A549 (cell line): Measurements from ENCODE around the gene ADAM19. TPM values are rescaled to one million over a fixed set of nuclear protein-coding genes. Genes with fewer than 3 reads are reported as not detected.

Experiments
- ATAC-seq, 2 experiments: fragments of 200-7000 bp in 1 of 2; fragments of >200 bp in 1 of 2; cut with Nextera tagmentation in 1 of 2; cut with Tn5 transposase in 1 of 2; 3 replicates each; pipeline versions ENCODE4 v1.8.0 to v1.9.1; 2018 to 2020; ENCODE audit warnings: mild to moderate bottlenecking in 1 of 2, moderate library complexity in 1 of 2
- CTCF ChIA-PET: fragments of 300-600 bp; sonication (Branson Sonifier 250); formaldehyde crosslinking; extraction: SDS; loops from one replicate; lab custom pipeline; 2021; ENCODE audit warnings: antibody characterized with exemption, inconsistent platforms; lab: Yijun Ruan, JAX
- POLR2A ChIA-PET: fragments of 350-600 bp; formaldehyde crosslinking; extraction: SDS; loops from one replicate; lab custom pipeline; 2021; ENCODE audit warnings: antibody characterized with exemption, inconsistent platforms; lab: Yijun Ruan, JAX
- DNase-seq, 2 experiments: peaks; one replicate each; pipeline versions ENCODE4 v3.0.0 to v3.0.0-alpha.2; 2011 to 2016; ENCODE audit warnings: low read depth in 1 of 2, low spot score in 1 of 2
- FAIRE-seq: peaks from 2 replicates; lab custom pipeline; 2011; peaks lifted over from hg19 to GRCh38; lab: Jason Lieb, UNC
- H3K27ac ChIP-seq, 2 experiments: fragments of >200 bp; sonication (Bioruptor Twin); formaldehyde crosslinking; 3 replicates each; pipeline ENCODE4 v1.5.1; 2016 to 2017
- H3K4me1 ChIP-seq: fragments of >200 bp; sonication (Bioruptor Twin); formaldehyde crosslinking; 3 replicates; pipeline ENCODE4 v1.6.1; 2016
- H3K4me2 ChIP-seq: fragments of >200 bp; sonication (Bioruptor Twin); formaldehyde crosslinking; 3 replicates; pipeline ENCODE4 v1.6.1; 2016
- H3K4me3 ChIP-seq: fragments of >200 bp; sonication (Bioruptor Twin); formaldehyde crosslinking; 3 replicates; pipeline ENCODE4 v1.5.1; 2016
- H3K9me3 ChIP-seq: fragments of >200 bp; sonication (Bioruptor Twin); formaldehyde crosslinking; 3 replicates; pipeline ENCODE4 v1.6.1; 2016
- CBX8 ChIP-seq: fragments of 200-600 bp; sonication (generic); IDR thresholded peaks from 2 replicates; pipeline ENCODE4 v1.6.1; 2016
- CEBPB ChIP-seq, 2 experiments: fragments of >200 bp in 1 of 2; sonication (Bioruptor Twin) in 1 of 2; formaldehyde crosslinking in 1 of 2; IDR thresholded peaks; 2 replicates each; pipeline ENCODE4 v1.6.1; 2012 to 2016
- CHD2 ChIP-seq: fragments of 150-350 bp; IDR thresholded peaks from 2 replicates; pipeline ENCODE4 v1.6.1; 2014; ENCODE audit warnings: low read length; ENCODE audit not compliant: partially characterized antibody
- CHD4 ChIP-seq: fragments of 200-600 bp; sonication (generic); IDR thresholded peaks from 2 replicates; pipeline ENCODE4 v1.6.1; 2016; ENCODE audit warnings: antibody characterized with exemption, mild to moderate bottlenecking, borderline replicate concordance
- EP300 ChIP-seq, 2 experiments: fragments of >200 bp; sonication (Bioruptor Twin); formaldehyde crosslinking; IDR thresholded peaks; 2 replicates in 1 of 2; 3 replicates in 1 of 2; pipeline ENCODE4 v1.6.1; 2016 to 2017
- FOSL2 ChIP-seq, 2 experiments: fragments of 450-650 bp in 1 of 2; fragments of >200 bp in 1 of 2; sonication (Bioruptor Twin) in 1 of 2; formaldehyde crosslinking; IDR thresholded peaks; 2 replicates each; pipeline versions ENCODE4 v1.5.0 to v1.6.1; 2016 to 2020; ENCODE audit warnings: mild to moderate bottlenecking in 1 of 2, moderate library complexity in 1 of 2
- FOXS1 ChIP-seq: fragments of 250-450 bp; sonication (Bioruptor Pico); IDR thresholded peaks from 2 replicates; pipeline ENCODE4 v1.5.0; 2020; ENCODE audit warnings: mild to moderate bottlenecking, moderate library complexity
- HEYL ChIP-seq: fragments of 250-450 bp; sonication (Bioruptor Pico); IDR thresholded peaks from 2 replicates; pipeline ENCODE4 v1.8.0; 2021; ENCODE audit warnings: mild to moderate bottlenecking, moderate library complexity
- JUNB ChIP-seq: fragments of >200 bp; sonication (Bioruptor Twin); formaldehyde crosslinking; IDR thresholded peaks from 2 replicates; pipeline ENCODE4 v1.6.1; 2016
- KDM5A ChIP-seq: fragments of 200-600 bp; sonication (generic); IDR thresholded peaks from 2 replicates; pipeline ENCODE4 v1.6.1; 2016; ENCODE audit warnings: antibody characterized with exemption, mild to moderate bottlenecking
- MYC ChIP-seq: IDR thresholded peaks from 2 replicates; pipeline ENCODE4 v1.6.1; 2012; ENCODE audit warnings: mild to moderate bottlenecking, inconsistent platforms, low read length, improper control_type of control experiment, borderline replicate concordance
- PHF8 ChIP-seq: fragments of 200-600 bp; sonication (generic); IDR thresholded peaks from 2 replicates; pipeline ENCODE4 v1.6.1; 2016; ENCODE audit warnings: low read depth, mild to moderate bottlenecking, antibody characterized with exemption, moderate library complexity, borderline replicate concordance
- RAD21 ChIP-seq, 2 experiments: fragments of >200 bp in 1 of 2; sonication (Bioruptor Twin) in 1 of 2; formaldehyde crosslinking in 1 of 2; IDR thresholded peaks in 1 of 2; conservative IDR thresholded peaks in 1 of 2; 2 replicates in 1 of 2; 3 replicates in 1 of 2; pipeline ENCODE4 v1.6.1; 2012 to 2018; ENCODE audit warnings: inconsistent platforms in 1 of 2
- TFCP2L1 ChIP-seq: fragments of 250-450 bp; sonication (Bioruptor Pico); IDR thresholded peaks from 2 replicates; pipeline ENCODE4 v1.5.0; 2021; ENCODE audit warnings: mild to moderate bottlenecking
- ZC3H11A ChIP-seq: fragments of 450-650 bp; IDR thresholded peaks from 2 replicates; pipeline ENCODE4 v1.6.1; 2014; ENCODE audit warnings: antibody characterized with exemption, mild to moderate bottlenecking
- WGBS: methylation state at CpG from one replicate; pipeline ENCODE4 v1.1.6; 2017; ENCODE audit errors: missing lambda C conversion rate; 5-methylcytosine and 5-hydroxymethylcytosine counted together
- polyA plus RNA-seq, 4 experiments: library from polyadenylated mRNA; depleted of rRNA in 3 of 4; stranded (reverse); fragments of >200 nt; fragmentation: RNase III in 1 of 4; extraction: RNeasy Plus Mini Kit Qiagen cat#74134 plus additional on column Dnase treatment in 1 of 4; gene quantifications; 2 replicates in 3 of 4; 3 replicates in 1 of 4; pipeline ENCODE4 v1.2.3, GENCODE V29; 2011 to 2017
- TF ChIP-seq, protein P1 (sequence below): fragments of >200 bp; sonication (Bioruptor Twin); formaldehyde crosslinking; IDR thresholded peaks from 2 replicates; pipeline ENCODE4 v1.6.1; 2016
- TF ChIP-seq, protein P2 (sequence below): IDR thresholded peaks from 2 replicates; pipeline ENCODE4 v1.6.1; 2012
- TF ChIP-seq, protein P3 (sequence below): fragments of >200 bp; sonication (Bioruptor Twin); formaldehyde crosslinking; IDR thresholded peaks from 3 replicates; pipeline ENCODE4 v1.6.1; 2016

Gene ADAM19
- polyA plus RNA-seq, 2 of the 4 experiments (the other 2 are of a cell fraction), result 7.7 to 15.2 TPM

DNA sequence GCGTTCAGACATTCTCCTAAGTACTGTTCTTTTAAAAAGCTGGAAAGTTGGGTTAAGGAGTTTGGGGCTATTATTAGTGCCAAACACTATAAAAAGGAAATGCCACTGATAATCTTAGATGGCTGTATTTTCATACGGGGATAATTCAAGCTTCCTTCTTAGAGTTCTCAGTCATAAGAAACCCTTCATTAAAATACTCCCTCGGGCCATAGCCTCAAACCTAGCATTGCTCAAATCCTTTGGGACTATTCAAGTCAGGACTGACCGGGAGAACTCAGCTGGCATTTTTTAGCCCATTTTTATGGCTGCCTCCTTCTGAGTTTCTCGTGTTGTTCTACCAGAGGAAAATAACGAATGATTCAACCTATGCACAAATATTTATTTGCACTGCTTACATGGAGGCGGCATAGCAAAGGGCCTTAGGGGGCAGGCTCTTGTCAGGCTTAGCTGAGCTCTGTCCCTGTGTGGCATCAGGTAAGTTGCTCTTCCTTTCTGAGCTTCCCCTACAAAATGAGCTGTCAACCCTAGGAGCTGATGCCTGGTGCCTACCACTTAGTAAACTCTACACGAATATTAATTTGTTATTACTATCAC, 33.5 kb upstream of the ADAM19 start:
- 51% methylated on average over 8 of the region's 8 CpGs for WGBS
- Histone ChIP-seq H3K27ac (peak overlapping the region in 1 of 2 experiments; percentile 36; a peak in 2 of 6 replicates), H3K4me2 (no peak overlapping the region), H3K9me3 (no peaks in the 10 kb centered on the region), H3K4me3 (no peak overlapping the region), H3K4me1 (peaks cover 28% of the 10 kb centered on the region)
- FAIRE-seq, result no peak
- ChIA-PET CTCF (interaction anchor here (0.6 to 1.6 kb wide), 4 partner anchors 81 to 1532 kb away, joined by 3 to 4 read pairs (median 3); no protein-coding TSS in a partner anchor), POLR2A (no interaction called here)
- no peak for ATAC-seq
- no peak for TF ChIP-seq MYC
- TF ChIP-seq, protein P1, sequence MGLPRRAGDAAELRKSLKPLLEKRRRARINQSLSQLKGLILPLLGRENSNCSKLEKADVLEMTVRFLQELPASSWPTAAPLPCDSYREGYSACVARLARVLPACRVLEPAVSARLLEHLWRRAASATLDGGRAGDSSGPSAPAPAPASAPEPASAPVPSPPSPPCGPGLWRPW, result no peak
- TF ChIP-seq, protein P2, sequence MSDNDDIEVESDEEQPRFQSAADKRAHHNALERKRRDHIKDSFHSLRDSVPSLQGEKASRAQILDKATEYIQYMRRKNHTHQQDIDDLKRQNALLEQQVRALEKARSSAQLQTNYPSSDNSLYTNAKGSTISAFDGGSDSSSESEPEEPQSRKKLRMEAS, result no peak
- TF ChIP-seq FOXS1 (CRISPR knock-in tag), result no peak
- TF ChIP-seq JUNB, result no peak
- TF ChIP-seq TFCP2L1 (CRISPR knock-in tag), result no peak
- TF ChIP-seq ZC3H11A, result no peak
- no peak for TF ChIP-seq CBX8
- no peak for DNase-seq

DNA sequence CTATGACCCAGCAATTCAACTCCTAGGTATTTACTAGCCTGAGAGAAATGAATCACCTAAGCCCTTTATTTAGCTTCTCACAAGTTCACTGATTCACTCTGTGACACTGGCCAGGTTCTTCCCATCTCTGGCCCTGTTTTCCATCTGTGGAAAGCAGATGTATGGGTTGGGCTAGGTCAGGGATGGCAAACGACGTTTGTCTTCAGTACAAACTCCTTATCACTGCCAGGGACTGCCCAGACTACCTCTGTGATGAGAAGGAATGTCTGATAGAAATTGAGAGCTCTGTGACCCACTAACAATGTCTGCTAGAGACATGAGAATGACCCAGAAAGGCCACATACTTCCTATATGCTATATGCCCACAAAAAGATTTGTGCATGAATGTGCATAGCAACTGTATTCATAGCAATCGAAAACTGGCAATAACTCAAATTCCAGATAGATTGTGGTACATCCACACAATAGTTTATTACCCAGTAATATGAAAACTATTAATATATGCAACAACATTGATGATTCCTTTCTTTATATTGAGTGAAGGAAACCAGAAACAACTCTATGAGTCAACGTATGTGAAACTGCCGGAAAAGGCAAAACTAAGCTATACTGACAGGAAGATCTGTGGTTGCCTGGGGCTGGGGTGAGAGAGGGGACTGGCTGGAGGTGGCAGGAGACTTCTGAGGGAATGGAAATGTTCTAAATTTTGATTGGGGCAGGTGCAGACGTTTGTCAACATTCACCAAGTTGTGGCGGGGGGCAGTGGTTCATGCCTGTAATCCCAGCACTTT, 32.0 kb upstream of the ADAM19 start:
- FAIRE-seq (no peak), ATAC-seq (peak; percentile 68 to 70), DNase-seq (peak; percentile 12 to 55)
- no peak overlapping the region for H3K4me3 ChIP-seq
- peaks cover 41% of the 10 kb centered on the region for H3K4me1 ChIP-seq
- ChIA-PET CTCF (interaction anchor here (0.8 to 1.6 kb wide), 5 partner anchors 11 to 110 kb away, joined by 3 to 4 read pairs (median 3); no protein-coding TSS in a partner anchor), POLR2A (no interaction called here)
- H3K9me3 ChIP-seq, result no peaks in the 10 kb centered on the region
- WGBS, result 44% methylated on average over 7 of the region's 7 CpGs
- H3K4me2 ChIP-seq, result peak overlapping the region; percentile 26
- TF ChIP-seq PHF8 (no peak), FOSL2 (IDR thresholded peaks at IDR 0.05) (peak; percentile 8; the same call in 1 of the 2 replicates), FOSL2 (CRISPR knock-in tag; IDR thresholded peaks at IDR 0.05) (no peak; the same call in 1 of the 2 replicates)
- peak overlapping the region; percentile 50 to 52; a peak in 4 of 6 replicates for H3K27ac ChIP-seq

DNA sequence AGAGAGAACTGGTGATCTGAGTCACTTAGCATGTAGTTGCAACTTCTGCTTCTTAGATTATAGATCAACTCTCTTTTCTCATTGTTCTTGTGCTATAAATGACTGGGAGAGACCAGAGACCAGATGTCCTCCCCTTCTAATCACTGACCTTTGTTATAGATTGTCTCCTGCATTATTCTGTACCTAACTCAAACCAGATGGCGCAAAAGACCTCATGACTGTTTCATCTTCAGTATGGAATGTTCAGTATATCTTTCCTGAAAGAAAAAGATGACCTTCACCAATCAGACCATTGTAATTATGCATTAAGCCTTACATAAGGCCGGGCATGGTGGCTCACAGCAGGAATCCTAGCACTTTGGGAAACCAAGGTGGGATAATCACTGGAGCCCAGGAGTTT, 30.5 kb upstream of the ADAM19 start:
- H3K4me2 ChIP-seq, result no peak overlapping the region
- WGBS, result 77% methylated on average over 2 of the region's 2 CpGs
- TF ChIP-seq HEYL (CRISPR knock-in tag) (no peak), CHD2 (no peak)
- TF ChIP-seq, protein P3, sequence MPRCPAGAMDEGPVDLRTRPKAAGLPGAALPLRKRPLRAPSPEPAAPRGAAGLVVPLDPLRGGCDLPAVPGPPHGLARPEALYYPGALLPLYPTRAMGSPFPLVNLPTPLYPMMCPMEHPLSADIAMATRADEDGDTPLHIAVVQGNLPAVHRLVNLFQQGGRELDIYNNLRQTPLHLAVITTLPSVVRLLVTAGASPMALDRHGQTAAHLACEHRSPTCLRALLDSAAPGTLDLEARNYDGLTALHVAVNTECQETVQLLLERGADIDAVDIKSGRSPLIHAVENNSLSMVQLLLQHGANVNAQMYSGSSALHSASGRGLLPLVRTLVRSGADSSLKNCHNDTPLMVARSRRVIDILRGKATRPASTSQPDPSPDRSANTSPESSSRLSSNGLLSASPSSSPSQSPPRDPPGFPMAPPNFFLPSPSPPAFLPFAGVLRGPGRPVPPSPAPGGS, result no peak
- ChIA-PET POLR2A (no interaction called here), CTCF (interaction anchor here (0.7 kb wide), 1 partner anchor 948 kb away, joined by 3 read pairs; no protein-coding TSS in a partner anchor)
- no peak for FAIRE-seq
- ATAC-seq, result no peak
- H3K4me3 ChIP-seq, result no peak overlapping the region
- H3K9me3 ChIP-seq, result no peaks in the 10 kb centered on the region
- peaks cover 41% of the 10 kb centered on the region for H3K4me1 ChIP-seq
- peak overlapping the region in 1 of 2 experiments; percentile 82; a peak in 3 of 6 replicates for H3K27ac ChIP-seq
- DNase-seq, result no peak

DNA sequence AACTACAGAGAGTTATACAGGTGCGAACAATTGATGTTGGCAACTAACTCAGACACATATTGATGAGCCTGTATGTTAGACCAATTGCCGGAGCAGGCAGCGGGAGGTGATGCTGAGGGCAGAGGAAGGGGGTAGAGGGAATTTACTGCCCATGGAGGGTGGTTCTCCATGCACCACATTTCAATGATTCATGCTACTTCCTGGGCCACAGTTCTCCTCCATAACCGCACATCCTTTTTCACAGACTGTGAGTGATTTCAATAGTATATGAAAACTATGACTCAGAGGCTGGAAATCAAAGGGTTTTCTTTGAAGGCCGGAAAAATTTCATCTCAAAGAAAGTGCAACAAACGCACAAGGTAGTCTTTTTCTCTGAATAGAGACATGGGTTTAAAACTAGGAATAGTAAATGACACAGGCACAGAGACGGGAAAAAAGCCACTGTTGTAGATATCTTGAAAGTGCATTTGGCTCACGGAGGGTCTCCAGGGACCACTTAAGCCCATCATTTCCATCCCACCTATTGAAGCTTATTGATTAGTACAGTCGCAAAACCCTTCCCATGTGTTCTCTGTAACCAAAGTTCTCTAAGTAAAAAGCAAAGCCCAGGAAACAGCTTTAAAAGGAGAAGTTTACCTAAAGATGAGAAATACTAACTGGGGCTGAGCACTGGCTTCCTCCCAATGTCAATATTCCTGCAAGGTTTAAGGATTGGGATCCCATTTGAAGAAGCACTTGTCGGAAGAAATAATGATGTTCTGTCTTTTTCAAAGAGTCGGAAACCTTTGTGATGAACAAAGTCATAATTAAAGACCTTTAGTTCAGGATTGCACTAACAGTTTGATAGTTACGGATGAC, 28.0 kb upstream of the ADAM19 start:
- H3K9me3 ChIP-seq, result no peaks in the 10 kb centered on the region
- peak overlapping the region; percentile 61 for H3K4me2 ChIP-seq
- H3K4me3 ChIP-seq, result no peak overlapping the region
- 43% methylated on average over 12 of the region's 12 CpGs for WGBS
- TF ChIP-seq CHD4 (no peak), KDM5A (no peak), CEBPB (IDR thresholded peaks at IDR 0.05) (0 out of 4 replicates have a peak, but pooled peaks of 1 of the 2 experiments have one; percentile 3), RAD21 (conservative IDR thresholded peaks at IDR 0.05 in 1 of 2, IDR thresholded peaks at IDR 0.05 in 1 of 2) (0 out of 5 replicates have a peak, but pooled peaks of 1 of the 2 experiments have one; percentile 22), FOSL2 (IDR thresholded peaks at IDR 0.05) (peak; percentile 76), FOSL2 (CRISPR knock-in tag; IDR thresholded peaks at IDR 0.05) (peak; percentile 56), JUNB (peak; percentile 73; the same call in 1 of the 2 replicates), EP300 (IDR thresholded peaks at IDR 0.05) (peak in 1 of 2 experiments; percentile 33; a peak in 1 of 5 replicates)
- DNase-seq (peak; percentile 33 to 55), ATAC-seq (peak; percentile 54 to 81; a peak in 5 of 6 replicates), FAIRE-seq (no peak)
- H3K4me1 ChIP-seq, result peaks cover 34% of the 10 kb centered on the region
- ChIA-PET POLR2A (interaction anchor here (0.6 kb wide), 1 partner anchor 36 kb away, joined by 3 read pairs; no protein-coding TSS in a partner anchor), CTCF (interaction anchor here (0.7 to 1.1 kb wide), 2 partner anchors 10 to 115 kb away, joined by 3 read pairs; no protein-coding TSS in a partner anchor)
- peak overlapping the region; percentile 82 to 83 for H3K27ac ChIP-seq
